Activated T-cell treated with anti-CD3 and anti-CD28 coated beads, Interleukin-2, amount 50 U/mL, for 4 hours (primary cell): ENCODE data around the gene SNX21. TPM values are rescaled to one million over a fixed set of nuclear protein-coding genes. Genes with fewer than 3 reads are reported as not detected.
"Not testable (repeated sequence)": the region's sequence is repeated elsewhere in the genome, so short reads cannot be mapped to it uniquely, and the experiment has no call there.

Source experiments
- ATAC-seq, 2 donors: fragments of 200-7000 bp; cut with Tn5 transposase; one replicate each; pipeline ENCODE4 v1.10.0; 2021
- DNase-seq: peaks from one replicate; pipeline ENCODE4 v3.0.0-alpha.2; 2020
- H3K27me3 Mint-ChIP-seq: one replicate; pipeline ENCODE4 v1.8.0; 2021; ENCODE audit warnings: low read depth, mixed read lengths
- H3K36me3 Mint-ChIP-seq: one replicate; pipeline ENCODE4 v1.8.0; 2022; ENCODE audit warnings: mixed read lengths; ENCODE audit not compliant: insufficient read depth
- H3K4me1 Mint-ChIP-seq: one replicate; pipeline ENCODE4 v1.8.0; 2021; ENCODE audit warnings: low read depth, mixed read lengths
- H3K4me3 Mint-ChIP-seq: one replicate; pipeline ENCODE4 v1.8.0; 2021; ENCODE audit warnings: mild to moderate bottlenecking, moderate library complexity, mixed read lengths
- H3K9me3 Mint-ChIP-seq: one replicate; pipeline ENCODE4 v1.8.0; 2021; ENCODE audit warnings: mixed read lengths
- total RNA-seq, 3 donors: library from RNA; stranded (reverse); gene quantifications; one replicate each; pipeline ENCODE4 v1.2.1, GENCODE V29; 2021

The SNX21 gene
- total RNA-seq, 3 donors from 2014 or later = 0.83 to 0.98 (median 0.87) TPM

GRCh38 chr20:45873409-45874103, 40.0 kb downstream of the SNX21 start:
- Mint-ChIP-seq H3K4me3 (no peak overlapping the region), H3K4me1 (no peaks in the 10 kb centered on the region), H3K9me3 (no peaks in the 10 kb centered on the region), H3K36me3 (peaks cover 6% of the 10 kb centered on the region), H3K27me3 (no peaks in the 10 kb centered on the region)
- ATAC-seq (no peak), DNase-seq (no peak)

GRCh38 chr20:45874104-45874481, 40.5 kb downstream of the SNX21 start:
- not testable (repeated sequence) for H3K36me3 Mint-ChIP-seq, ATAC-seq, H3K9me3 Mint-ChIP-seq, H3K4me1 Mint-ChIP-seq, DNase-seq, H3K27me3 Mint-ChIP-seq, H3K4me3 Mint-ChIP-seq

DNA sequence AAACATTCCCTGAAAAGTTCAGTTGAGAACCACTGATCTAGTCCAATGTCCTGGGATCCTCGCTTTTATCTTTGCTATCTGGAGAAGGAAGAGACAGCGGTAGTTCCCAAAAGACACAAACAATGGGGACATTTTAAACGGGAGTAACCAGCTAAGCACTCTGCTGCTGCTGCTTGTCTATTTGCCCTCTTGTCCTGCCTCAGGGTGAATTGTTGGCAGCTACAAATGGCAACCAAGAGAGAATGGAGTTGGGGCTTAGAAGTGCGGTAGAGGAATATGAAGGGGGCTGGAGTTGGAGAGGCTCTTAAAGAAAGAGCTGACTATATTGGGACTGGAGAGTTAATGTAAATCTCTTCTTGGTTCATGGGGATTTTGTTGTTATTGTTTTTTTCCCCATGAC, 41.0 kb downstream of the SNX21 start:
- DNase-seq = no peak
- H3K4me1 Mint-ChIP-seq = no peaks in the 10 kb centered on the region
- H3K9me3 Mint-ChIP-seq = no peaks in the 10 kb centered on the region
- H3K36me3 Mint-ChIP-seq = peaks cover 6% of the 10 kb centered on the region
- H3K27me3 Mint-ChIP-seq = no peaks in the 10 kb centered on the region
- no peak overlapping the region for H3K4me3 Mint-ChIP-seq
- no peak for ATAC-seq

GRCh38 chr20:45878076-45878761, 44.6 kb downstream of the SNX21 start:
- peaks cover 13% of the 10 kb centered on the region for H3K36me3 Mint-ChIP-seq
- ATAC-seq = no peak
- peaks cover 22% of the 10 kb centered on the region for H3K4me1 Mint-ChIP-seq
- H3K27me3 Mint-ChIP-seq = no peaks in the 10 kb centered on the region
- H3K4me3 Mint-ChIP-seq = no peak overlapping the region
- DNase-seq = no peak
- no peaks in the 10 kb centered on the region for H3K9me3 Mint-ChIP-seq

DNA sequence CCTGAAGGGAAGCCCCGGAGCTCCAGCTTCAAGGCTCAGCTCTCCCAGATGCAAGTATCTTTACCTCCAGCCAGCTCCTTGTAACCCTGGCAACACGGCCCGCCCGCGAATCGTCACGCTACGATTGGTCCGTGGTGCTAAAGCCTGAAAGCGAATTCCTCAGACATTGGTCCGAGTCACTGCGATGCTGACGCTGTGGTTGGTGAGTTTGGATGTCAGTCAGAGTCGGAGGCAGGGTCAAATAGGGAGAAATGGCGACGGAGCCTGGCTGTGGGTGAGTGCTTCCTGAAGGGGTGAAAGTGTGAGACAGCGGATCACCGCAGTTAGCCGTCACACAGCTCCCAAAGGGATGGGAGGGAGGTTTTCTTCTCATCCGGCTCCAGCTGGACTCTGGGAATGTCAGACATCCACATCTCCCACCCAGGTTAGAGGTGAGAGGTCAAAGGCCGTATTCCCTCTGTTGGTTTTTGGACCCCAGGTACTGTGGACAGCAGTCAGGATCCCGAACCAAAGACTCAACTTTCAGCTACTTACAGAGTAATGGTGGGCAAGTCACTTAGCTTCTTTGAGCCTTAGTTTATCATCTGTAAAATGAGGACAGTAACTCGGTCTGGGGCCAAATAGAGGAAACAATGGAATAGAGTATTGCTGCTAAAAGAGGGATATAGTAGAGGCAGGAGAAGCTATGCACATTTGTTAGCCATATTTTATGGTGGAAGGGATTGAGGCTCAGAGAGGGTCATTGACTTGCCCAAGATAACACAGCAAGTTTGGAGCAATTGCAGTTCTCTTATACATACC, 47.6 kb downstream of the SNX21 start, which contains the start of gene ZSWIM1:
Gene ZSWIM1 (plus strand): TSS at position 240 of the 801 bp plus-strand sequence. CDS start 1,366 bp downstream, outside the sequence.
- Mint-ChIP-seq H3K4me1 (peaks cover 40% of the 10 kb centered on the region), H3K9me3 (no peaks in the 10 kb centered on the region), H3K4me3 (peak within 1 kb of the TSS; percentile 89), H3K27me3 (no peaks in the 10 kb centered on the region), H3K36me3 (peaks cover 19% of the 10 kb centered on the region)
- ATAC-seq = peak; percentile 99
- DNase-seq = peak; percentile 98

- H3K4me3 Mint-ChIP-seq = peak overlapping the region; percentile 56
- ATAC-seq (no peak), DNase-seq (no peak)
- no peaks in the 10 kb centered on the region for H3K9me3 Mint-ChIP-seq
- peaks cover 44% of the 10 kb centered on the region for H3K4me1 Mint-ChIP-seq
- peaks cover 16% of the 10 kb centered on the region for H3K36me3 Mint-ChIP-seq
- H3K27me3 Mint-ChIP-seq = no peaks in the 10 kb centered on the region
Measured at GRCh38 chr20:45882469-45883099, 49.0 kb downstream of the SNX21 start.

DNA sequence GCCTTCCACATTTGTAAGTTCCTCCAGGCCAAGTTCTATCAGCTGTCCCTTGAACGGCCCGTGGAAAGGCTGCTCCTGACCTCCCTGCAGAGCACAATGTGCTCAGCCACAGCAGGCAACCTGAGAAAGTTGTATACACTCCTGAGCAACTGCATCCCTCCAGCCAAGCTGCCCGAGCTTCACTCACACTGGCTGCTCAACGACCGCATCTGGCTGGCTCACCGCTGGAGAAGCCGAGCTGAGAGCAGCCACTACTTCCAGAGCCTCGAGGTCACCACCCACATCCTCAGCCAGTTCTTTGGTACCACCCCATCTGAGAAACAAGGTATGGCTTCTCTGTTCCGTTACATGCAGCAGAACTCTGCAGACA, 49.5 kb downstream of the SNX21 start:
- Mint-ChIP-seq H3K36me3 (peaks cover 16% of the 10 kb centered on the region), H3K27me3 (no peaks in the 10 kb centered on the region)

GRCh38 chr20:45886590-45887345, 53.2 kb downstream of the SNX21 start:
- H3K27me3 Mint-ChIP-seq = no peaks in the 10 kb centered on the region
- no peak overlapping the region for H3K4me3 Mint-ChIP-seq
- H3K36me3 Mint-ChIP-seq = peaks cover 15% of the 10 kb centered on the region
- ATAC-seq (no peak), DNase-seq (no peak)
- H3K4me1 Mint-ChIP-seq = peaks cover 46% of the 10 kb centered on the region
- no peaks in the 10 kb centered on the region for H3K9me3 Mint-ChIP-seq

More for the DNA sequence above, 49.5 kb downstream of the SNX21 start:
- H3K9me3 Mint-ChIP-seq = no peaks in the 10 kb centered on the region
- DNase-seq (no peak), ATAC-seq (no peak)
- H3K4me1 Mint-ChIP-seq = peaks cover 44% of the 10 kb centered on the region
- H3K4me3 Mint-ChIP-seq = peak overlapping the region; percentile 56

DNA sequence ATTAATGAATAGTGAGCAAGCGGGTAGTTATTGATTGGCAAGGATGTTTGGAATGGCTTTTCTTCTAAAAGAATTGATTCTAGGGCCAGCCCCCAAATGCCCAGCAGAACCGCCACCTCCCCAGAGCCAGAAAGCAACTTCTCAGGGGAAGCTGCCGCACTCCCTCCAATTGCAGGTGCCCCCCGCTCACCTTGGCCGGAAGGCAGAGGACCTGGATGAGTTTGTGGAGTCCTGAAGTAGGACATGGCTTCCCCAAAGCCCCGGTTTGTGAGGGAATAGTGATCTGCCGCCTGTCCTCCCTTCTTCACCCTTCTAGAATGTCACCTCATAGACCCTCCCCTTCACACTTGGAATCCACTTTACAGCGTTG, 53.7 kb downstream of the SNX21 start, which contains the start of gene SPATA25:
Gene SPATA25 (minus strand): TSS at position 277 of the 370 bp plus-strand sequence. CDS start 32 bp downstream, at position 245.
- Mint-ChIP-seq H3K4me3 (no peak within 1 kb of the TSS), H3K4me1 (peaks cover 46% of the 10 kb centered on the region), H3K36me3 (peaks cover 15% of the 10 kb centered on the region), H3K9me3 (no peaks in the 10 kb centered on the region), H3K27me3 (no peaks in the 10 kb centered on the region)
- no peak for DNase-seq
- ATAC-seq = no peak

- ATAC-seq = no peak
- H3K4me3 Mint-ChIP-seq = no peak overlapping the region
- peaks cover 46% of the 10 kb centered on the region for H3K4me1 Mint-ChIP-seq
Measured at GRCh38 chr20:45888681-45889080, 55.1 kb downstream of the SNX21 start.

GRCh38 chr20:45890077-45890984, 56.7 kb downstream of the SNX21 start:
- DNase-seq (peak; percentile 37), ATAC-seq (peak; percentile 19)
- H3K4me1 Mint-ChIP-seq = peaks cover 41% of the 10 kb centered on the region
- peaks cover 8% of the 10 kb centered on the region for H3K36me3 Mint-ChIP-seq
- H3K9me3 Mint-ChIP-seq = no peaks in the 10 kb centered on the region
- H3K27me3 Mint-ChIP-seq = no peaks in the 10 kb centered on the region
- peak overlapping the region; percentile 89 for H3K4me3 Mint-ChIP-seq

More at GRCh38 chr20:45888681-45889080, 55.1 kb downstream of the SNX21 start:
- Mint-ChIP-seq H3K27me3 (no peaks in the 10 kb centered on the region), H3K36me3 (peaks cover 4% of the 10 kb centered on the region), H3K9me3 (no peaks in the 10 kb centered on the region)
- no peak for DNase-seq

GRCh38 chr20:45890985-45891983, 57.7 kb downstream of the SNX21 start, which contains the start of the genes CTSA and NEURL2:
Gene CTSA (plus strand): TSS chr20:45891335. CDS start chr20:45891569, 234 bp downstream.
Gene NEURL2 (minus strand): TSS chr20:45891208. CDS start chr20:45890991, 217 bp downstream.
- DNase-seq = peak; percentile 81
- ATAC-seq = peak; percentile 87
- H3K27me3 Mint-ChIP-seq = no peaks in the 10 kb centered on the region
- H3K4me3 Mint-ChIP-seq = peak within 1 kb of the TSS; percentile 89
- no peaks in the 10 kb centered on the region for H3K9me3 Mint-ChIP-seq
- peaks cover 37% of the 10 kb centered on the region for H3K4me1 Mint-ChIP-seq
- H3K36me3 Mint-ChIP-seq = peaks cover 6% of the 10 kb centered on the region
